HCT116 (cell line): ENCODE data around the gene EPHA6. TPM values are rescaled to one million over a fixed set of nuclear protein-coding genes. Genes with fewer than 3 reads are reported as not detected.
"Not testable (repeated sequence)": the region's sequence is repeated elsewhere in the genome, so short reads cannot be mapped to it uniquely, and the experiment has no call there.

Source experiments
- ATAC-seq: fragments of 200-7000 bp; cut with Tn5 transposase; 2 replicates; pipeline ENCODE4 v1.9.1; 2020; ENCODE audit warnings: mild to moderate bottlenecking, moderate library complexity
- BruUV-seq: library from RNA; stranded (reverse); fragments of 400-500 nt; replicated peaks from 2 replicates; lab custom pipeline; 2021; lab: Mats Ljungman, UMichigan
- CTCF ChIA-PET: fragments of 300-600 bp; sonication (Branson Sonifier 250); formaldehyde crosslinking; loops from one replicate; lab custom pipeline; 2021; ENCODE audit warnings: antibody characterized with exemption; lab: Charles Lee
- POLR2A ChIA-PET: fragments of 300-600, 350-600 bp; sonication (Branson Sonifier 250); formaldehyde crosslinking; loops from one replicate; lab custom pipeline; 2021; ENCODE audit warnings: antibody characterized with exemption; lab: Charles Lee
- RAD21 ChIA-PET, 2 experiments: fragments of 300-600 bp; sonication (Branson Sonifier 250); formaldehyde crosslinking; loops; one replicate each; lab custom pipeline; 2023; ENCODE audit warnings: low total read pairs in 2 of 2; ENCODE audit not compliant: uncharacterized antibody in 2 of 2, unreplicated experiment in 2 of 2, low non-redundant PET in 1 of 2; lab: Charles Lee
- DNase-seq: peaks from one replicate; pipeline ENCODE4 v3.0.0-alpha.2; 2010; ENCODE audit warnings: low read depth, low spot score
- H2AFZ ChIP-seq: fragments of 200-600 bp; shearing (Covaris generic), sonication (generic); 2 replicates; pipeline ENCODE4 v1.6.1; 2017; ENCODE audit warnings: low read depth, mixed run types, mixed read lengths, antibody characterized with exemption, low read length; ENCODE audit not compliant: poor library complexity, severe bottlenecking
- H3K27ac ChIP-seq: 2 replicates; pipeline ENCODE4 v1.5.1; 2012; ENCODE audit warnings: low read depth, low read length
- H3K27me3 ChIP-seq: fragments of 200-600 bp; sonication (generic); 2 replicates; pipeline ENCODE4 v1.6.1; 2016; ENCODE audit warnings: mixed run types, low read length, mixed read lengths; ENCODE audit not compliant: insufficient read depth
- H3K36me3 ChIP-seq, 2 experiments: fragments of 200-500 bp in 1 of 2; fragments of 200-600 bp in 1 of 2; sonication (Bioruptor generic) in 1 of 2; sonication (generic) in 1 of 2; 2 replicates each; pipeline versions ENCODE4 v1.5.1 to v1.6.1; 2014 to 2016; ENCODE audit warnings: low read length in 2 of 2, inconsistent platforms in 1 of 2, mixed read lengths in 1 of 2, mixed run types in 1 of 2; ENCODE audit not compliant: insufficient read depth in 2 of 2, control insufficient read depth in 1 of 2
- H3K4me1 ChIP-seq, 2 experiments: fragments of 200-600 bp in 1 of 2; sonication (generic) in 1 of 2; 2 replicates each; pipeline versions ENCODE4 v1.5.1 to v1.6.1; 2012 to 2017; ENCODE audit warnings: low read length in 2 of 2, inconsistent platforms in 1 of 2, mild to moderate bottlenecking in 1 of 2, mixed read lengths in 1 of 2, mixed run types in 1 of 2, moderate library complexity in 1 of 2; ENCODE audit not compliant: insufficient read depth in 2 of 2, control insufficient read depth in 1 of 2
- H3K4me2 ChIP-seq: fragments of 200-600 bp; sonication (generic); 2 replicates; pipeline ENCODE4 v1.6.1; 2017; ENCODE audit warnings: mixed run types, low read length, mixed read lengths
- H3K4me3 ChIP-seq, 2 experiments: fragments of 200-600 bp in 1 of 2; sonication (generic) in 1 of 2; replicated peaks in 1 of 2; 2 replicates each; pipeline ENCODE4 v1.5.1; 2011 to 2016; ENCODE audit warnings: low read length in 2 of 2, control low read depth in 1 of 2, low read depth in 1 of 2, mild to moderate bottlenecking in 1 of 2, mixed read lengths in 1 of 2, mixed run types in 1 of 2
- H3K79me2 ChIP-seq: fragments of 200-600 bp; sonication (generic); 2 replicates; pipeline ENCODE4 v1.6.1; 2017; ENCODE audit warnings: mild to moderate bottlenecking, mixed run types, low read length, moderate library complexity, mixed read lengths; ENCODE audit not compliant: insufficient read depth
- H3K9ac ChIP-seq: fragments of 200-600 bp; sonication (generic); 2 replicates; pipeline ENCODE4 v1.6.1; 2016; ENCODE audit warnings: low read length, mixed read lengths
- H3K9me2 ChIP-seq: fragments of 200-600 bp; sonication (generic), shearing (Covaris generic); 2 replicates; pipeline ENCODE4 v1.6.1; 2017; ENCODE audit warnings: mixed run types, mild to moderate bottlenecking, moderate library complexity; ENCODE audit not compliant: insufficient read depth
- H3K9me3 ChIP-seq, 2 experiments: fragments of 200-500 bp in 1 of 2; fragments of 200-600 bp in 1 of 2; sonication (Bioruptor generic) in 1 of 2; sonication (generic) in 1 of 2; 2 replicates each; pipeline ENCODE4 v1.6.1; 2014 to 2017; ENCODE audit warnings: low read length in 2 of 2, mixed read lengths in 2 of 2, inconsistent platforms in 1 of 2, low read depth in 1 of 2, mild to moderate bottlenecking in 1 of 2, mixed run types in 1 of 2, moderate library complexity in 1 of 2; ENCODE audit not compliant: control insufficient read depth in 1 of 2, insufficient read depth in 1 of 2
- H4K20me1 ChIP-seq: fragments of 200-600 bp; sonication (generic), shearing (Covaris generic); 2 replicates; pipeline ENCODE4 v1.6.1; 2017; ENCODE audit warnings: mixed run types, mild to moderate bottlenecking, moderate library complexity; ENCODE audit not compliant: insufficient read depth
- CBX3 ChIP-seq: IDR thresholded peaks from 2 replicates; pipeline ENCODE4 v1.6.1; 2012; ENCODE audit warnings: low read depth
- EGR1 ChIP-seq: IDR thresholded peaks from 2 replicates; pipeline ENCODE4 v1.6.1; 2012; ENCODE audit warnings: low read depth
- EZH2 ChIP-seq: fragments of 200-600 bp; sonication (generic); IDR thresholded peaks from 2 replicates; pipeline ENCODE4 v1.6.1; 2017; ENCODE audit warnings: antibody characterized with exemption, mixed run types
- EZH2phosphoT487 ChIP-seq: fragments of 200-600 bp; IDR thresholded peaks from 2 replicates; pipeline ENCODE4 v1.6.1; 2018; ENCODE audit warnings: antibody characterized with exemption, borderline replicate concordance
- MAX ChIP-seq: IDR thresholded peaks from 2 replicates; pipeline ENCODE4 v1.6.1; 2012
- POLR2AphosphoS5 ChIP-seq: IDR thresholded peaks from 2 replicates; pipeline ENCODE4 v1.6.1; 2011; ENCODE audit warnings: mild to moderate bottlenecking, low read depth, low read length, moderate library complexity
- SRF ChIP-seq: IDR thresholded peaks from 2 replicates; pipeline ENCODE4 v1.6.1; 2012; ENCODE audit warnings: low read depth
- ZFX ChIP-seq: fragments of 450-650 bp; IDR thresholded peaks from 2 replicates; pipeline ENCODE4 v1.6.1; 2017
- intact Hi-C: fragments of 100-400 bp; cut with micrococcal nuclease; formaldehyde crosslinking; loops from 2 replicates; pipeline ENCODE4 v1.10.0; 2022
- total RNA-seq: library from RNA; stranded (reverse); gene quantifications from one replicate; pipeline ENCODE4 v1.2.1, GENCODE V29; 2021; ENCODE audit not compliant: unreplicated experiment

EPHA6 gene
- total RNA-seq, 1 experiment from 2014 or later: not detected

DNA sequence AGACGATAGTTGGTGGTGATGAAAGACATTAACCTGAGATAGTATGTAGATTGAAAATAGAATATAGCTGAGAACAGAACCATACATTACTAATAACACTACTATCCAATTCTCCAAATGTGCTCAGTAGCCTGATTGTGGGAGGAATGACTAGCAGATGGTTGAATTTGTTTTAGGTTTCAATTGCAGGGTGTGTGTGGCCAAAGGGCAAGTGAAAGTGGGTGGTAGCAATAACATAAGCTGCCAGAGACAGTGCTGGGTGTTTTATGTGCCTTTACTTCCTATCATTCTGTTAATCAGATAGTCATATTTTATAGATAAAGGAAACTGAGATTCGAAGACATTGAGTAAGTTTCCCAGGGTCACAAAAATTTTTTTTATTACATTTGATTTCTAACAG lies 700.7 kb downstream of the EPHA6 start (continued):
- TF ChIP-seq MAX (no peak), EZH2phosphoT487 (no peak), CBX3 (no peak), EGR1 (no peak)

DNA sequence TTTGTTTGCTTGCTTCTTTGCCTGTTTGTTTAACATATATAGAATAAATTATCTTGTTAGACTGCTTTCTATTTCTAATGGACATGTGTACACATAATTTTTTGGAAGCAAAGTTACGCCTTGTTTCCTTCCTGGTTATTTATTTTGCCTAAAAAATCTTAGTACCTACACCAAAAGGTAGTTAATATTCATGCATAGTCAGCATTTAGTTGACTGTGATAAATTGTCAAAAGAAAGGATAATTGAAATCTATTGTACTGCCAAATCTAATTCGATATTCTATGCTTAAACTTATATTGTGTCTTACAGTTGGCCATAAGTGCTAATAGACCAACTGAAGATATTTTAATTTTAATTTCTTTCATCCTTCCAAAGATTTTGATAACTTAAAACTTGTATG lies 716.3 kb downstream of the EPHA6 start:
- ATAC-seq: no peak
- no TSS peak for BruUV-seq
- POLR2A ChIA-PET: no interaction called here
- H3K4me3 ChIP-seq: no peak overlapping the region
- no peaks in the 10 kb centered on the region for H3K36me3 ChIP-seq
- H4K20me1 ChIP-seq: no peaks in the 10 kb centered on the region
- intact Hi-C loops: no loop called here
- RAD21 ChIA-PET: no interaction called here
- H2AFZ ChIP-seq: no peak overlapping the region
- peaks cover 0 to 4% of the 10 kb centered on the region in 2 experiments; a peak in 1 of 4 replicates for H3K9me3 ChIP-seq
- CTCF ChIA-PET: no interaction called here
- H3K9me2 ChIP-seq: no peaks in the 10 kb centered on the region
- H3K9ac ChIP-seq: no peak overlapping the region
- H3K27ac ChIP-seq: no peak overlapping the region
- no peaks in the 10 kb centered on the region for H3K4me1 ChIP-seq
- no peaks in the 10 kb centered on the region for H3K79me2 ChIP-seq
- H3K27me3 ChIP-seq: no peaks in the 10 kb centered on the region
- TF ChIP-seq SRF: no peak
- TF ChIP-seq CBX3: no peak
- no peak for TF ChIP-seq ZFX
- no peak for TF ChIP-seq EZH2
- TF ChIP-seq POLR2AphosphoS5: no peak
- no peak for TF ChIP-seq EGR1
- no peak overlapping the region for H3K4me2 ChIP-seq
- DNase-seq: no peak

DNA sequence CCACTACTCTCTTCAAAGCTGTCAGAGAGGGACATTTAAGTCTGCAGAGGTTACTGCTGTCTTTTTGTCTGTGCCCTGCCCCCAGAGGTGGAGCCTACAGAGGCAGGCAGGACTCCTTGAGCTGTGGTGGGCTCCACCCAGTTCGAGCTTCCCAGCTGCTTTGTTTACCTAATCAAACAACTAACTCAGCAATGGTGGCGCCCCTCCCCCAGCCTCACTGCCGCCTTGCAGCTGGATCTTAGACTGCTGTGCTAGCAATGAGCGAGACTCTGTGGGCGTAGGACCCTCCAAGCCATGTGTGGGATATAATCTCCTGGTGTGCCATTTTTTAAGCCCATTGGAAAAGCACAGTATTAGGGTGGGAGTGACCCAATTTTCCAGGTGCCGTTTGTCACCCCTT lies 733.2 kb downstream of the EPHA6 start:
- H3K36me3 ChIP-seq, intact Hi-C loops, H3K27me3 ChIP-seq, BruUV-seq, H3K79me2 ChIP-seq, H2AFZ ChIP-seq, DNase-seq, H3K4me3 ChIP-seq, H3K27ac ChIP-seq, H4K20me1 ChIP-seq, H3K9me2 ChIP-seq, H3K4me2 ChIP-seq, ATAC-seq, RAD21 ChIA-PET, POLR2A ChIA-PET, H3K9ac ChIP-seq, H3K9me3 ChIP-seq, H3K4me1 ChIP-seq, CTCF ChIA-PET: not testable (repeated sequence)
